T47D (cell line): ENCODE measurements around the gene C2CD3.
A peak's percentile ranks its signal among the peaks of the same experiment; 100 is the strongest.

Experiments used
- DNase-seq, 2 experiments: peaks; one replicate each; pipeline versions ENCODE4 v3.0.0 to v3.0.0-alpha.2; 2011 to 2012; ENCODE audit warnings: low read depth in 1 of 2, low spot score in 1 of 2
- JUND ChIP-seq: IDR thresholded peaks from 2 replicates; pipeline ENCODE4 v1.6.1; 2012; ENCODE audit warnings: low read depth
- in situ Hi-C: cut with HindIII; loops from 2 replicates; pipeline ENCODE4 v1.10.0; 2016; ENCODE audit warnings: low sequenced_read_pairs, low pct_unique_long_range_greater_than_20kb

Gene C2CD3

DNA sequence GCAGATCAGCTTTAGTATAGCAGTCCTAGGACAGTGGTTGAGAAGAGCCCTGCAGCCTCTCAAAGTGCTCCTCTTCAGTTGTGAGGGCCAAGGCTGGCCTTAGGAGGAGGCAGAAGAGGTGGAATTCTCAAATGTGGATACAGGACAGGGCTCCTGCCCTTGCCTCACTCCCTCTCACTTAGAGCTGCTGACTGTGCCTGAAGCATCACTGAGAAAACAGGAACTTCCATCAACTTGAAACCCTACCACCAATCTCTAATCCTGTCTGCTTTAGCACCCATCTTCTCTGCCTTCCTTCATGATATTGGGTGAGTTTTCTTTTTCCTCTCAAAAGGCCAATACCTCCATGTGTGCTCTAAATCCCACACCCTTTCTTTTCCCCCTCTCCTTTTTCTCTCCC, 147.5 kb downstream of the C2CD3 start:
- no peak for DNase-seq
- TF ChIP-seq JUND, result no peak
- in situ Hi-C loops, result no loop called here

DNA sequence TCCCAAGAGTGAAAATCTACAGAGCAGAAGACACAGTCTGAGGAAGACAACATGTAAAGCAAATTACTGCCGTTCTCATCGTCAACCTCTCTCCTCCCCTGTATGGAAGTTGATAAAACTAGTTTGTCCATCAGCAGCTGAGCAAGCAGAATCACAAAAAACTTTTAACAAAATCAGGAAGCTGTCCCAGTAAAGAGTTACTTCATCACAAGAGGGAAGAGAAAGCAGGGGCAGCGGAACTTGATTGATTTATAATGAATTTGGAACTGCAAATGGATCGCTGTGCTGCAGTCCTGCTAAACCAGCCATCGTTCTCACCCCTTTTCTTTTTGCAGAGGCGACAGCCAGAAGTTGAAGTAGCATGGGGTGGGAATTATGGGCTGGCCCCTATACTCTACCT, 148.3 kb downstream of the C2CD3 start:
- TF ChIP-seq JUND, result no peak
- no peak for DNase-seq
- in situ Hi-C loops, result no loop called here

DNA sequence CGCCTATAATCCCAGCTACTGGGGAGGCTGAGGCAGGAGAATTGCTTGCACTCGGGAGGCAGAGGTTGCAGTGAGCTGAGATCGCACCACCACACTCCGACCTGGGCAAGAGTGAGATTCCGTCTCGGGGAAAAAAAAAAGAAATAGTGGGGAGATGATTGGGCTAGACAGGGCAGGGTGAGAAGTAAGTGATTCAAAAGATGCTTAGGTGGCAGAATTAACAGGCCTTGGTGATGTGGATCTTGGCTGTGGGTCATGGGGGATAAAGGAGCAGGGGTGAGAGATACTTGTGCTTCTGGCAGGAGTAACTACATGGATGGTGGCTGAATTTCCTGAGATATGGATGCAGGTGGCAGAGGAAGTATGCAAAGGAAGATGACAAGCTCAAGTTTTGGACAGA, 148.8 kb downstream of the C2CD3 start:
- DNase-seq, result no peak
- in situ Hi-C loops, result no loop called here
- no peak for TF ChIP-seq JUND

DNA sequence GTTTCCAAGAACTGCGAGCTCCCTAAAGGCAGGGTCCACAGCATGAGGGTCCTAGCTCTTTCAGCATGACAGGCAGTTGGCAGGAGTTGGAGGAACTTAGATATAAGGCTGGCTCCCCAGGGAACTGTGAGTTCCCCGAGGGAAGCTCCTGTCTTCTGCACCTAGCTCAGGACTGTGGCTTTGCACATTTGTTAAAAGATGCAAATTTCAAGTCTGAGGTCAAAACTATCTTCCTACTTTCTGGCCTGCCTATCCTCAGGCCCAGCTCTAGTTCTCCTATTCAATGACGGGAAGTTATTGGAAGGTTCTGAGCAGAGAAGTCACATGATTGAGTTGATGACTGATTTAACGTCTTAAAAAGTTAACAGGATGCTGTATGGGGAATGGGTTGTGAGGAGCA, 150.3 kb downstream of the C2CD3 start:
- in situ Hi-C loops, result no loop called here
- TF ChIP-seq JUND, result no peak
- DNase-seq, result no peak

DNA sequence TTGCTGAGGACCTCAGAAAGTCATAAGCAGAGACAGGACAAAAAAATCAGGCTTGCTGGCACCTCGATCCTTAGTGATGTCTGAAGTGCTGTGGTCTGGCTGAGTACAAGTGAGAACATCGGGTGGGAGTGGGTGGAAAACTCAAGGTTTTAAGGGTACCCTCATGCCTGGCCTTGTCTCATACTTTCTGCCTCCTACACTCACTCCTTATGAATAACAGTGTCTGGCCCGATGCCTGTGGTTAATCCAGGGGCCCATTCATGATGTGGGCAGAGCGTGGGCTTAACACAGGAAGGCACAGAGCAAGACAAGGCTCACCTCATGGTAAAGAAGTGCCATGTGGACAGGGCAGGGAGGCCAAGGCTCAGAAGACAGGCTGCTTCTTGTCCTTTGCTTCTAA, 150.9 kb downstream of the C2CD3 start:
- in situ Hi-C loops, result no loop called here
- DNase-seq, result no peak
- TF ChIP-seq JUND, result no peak

DNA sequence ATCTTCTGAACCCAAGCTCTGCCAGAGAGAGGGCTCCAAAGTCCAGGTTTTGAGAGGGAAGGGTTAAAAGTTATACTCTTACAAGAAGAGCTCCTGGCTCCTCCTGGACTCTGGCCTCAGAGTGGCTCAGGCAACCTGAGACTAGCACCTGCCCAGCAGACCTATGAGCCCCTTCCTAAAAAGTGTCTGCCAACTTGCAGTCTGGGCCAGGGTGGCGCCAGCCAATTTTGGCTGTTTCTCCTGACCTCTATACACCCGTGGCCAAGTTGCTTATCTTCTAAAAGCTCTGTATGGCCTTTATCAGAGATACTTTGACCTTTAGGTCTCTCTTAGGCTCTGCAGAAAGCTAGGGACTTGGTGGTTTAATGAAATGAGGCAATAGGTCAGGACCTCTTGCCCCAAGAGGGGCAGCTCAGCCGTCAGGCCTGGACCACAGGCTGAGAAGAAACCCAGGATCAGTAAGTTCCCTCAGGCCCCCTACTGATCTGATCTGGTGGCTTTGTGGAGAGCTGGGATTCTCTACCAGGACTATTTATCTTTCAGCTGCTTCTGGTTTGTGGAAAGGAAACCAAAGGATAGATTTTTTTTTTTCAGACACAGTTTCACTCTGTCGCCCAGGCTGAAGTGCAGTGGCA, 151.6 kb downstream of the C2CD3 start:
- DNase-seq, result no peak
- in situ Hi-C loops, result no loop called here
- TF ChIP-seq JUND, result no peak

DNA sequence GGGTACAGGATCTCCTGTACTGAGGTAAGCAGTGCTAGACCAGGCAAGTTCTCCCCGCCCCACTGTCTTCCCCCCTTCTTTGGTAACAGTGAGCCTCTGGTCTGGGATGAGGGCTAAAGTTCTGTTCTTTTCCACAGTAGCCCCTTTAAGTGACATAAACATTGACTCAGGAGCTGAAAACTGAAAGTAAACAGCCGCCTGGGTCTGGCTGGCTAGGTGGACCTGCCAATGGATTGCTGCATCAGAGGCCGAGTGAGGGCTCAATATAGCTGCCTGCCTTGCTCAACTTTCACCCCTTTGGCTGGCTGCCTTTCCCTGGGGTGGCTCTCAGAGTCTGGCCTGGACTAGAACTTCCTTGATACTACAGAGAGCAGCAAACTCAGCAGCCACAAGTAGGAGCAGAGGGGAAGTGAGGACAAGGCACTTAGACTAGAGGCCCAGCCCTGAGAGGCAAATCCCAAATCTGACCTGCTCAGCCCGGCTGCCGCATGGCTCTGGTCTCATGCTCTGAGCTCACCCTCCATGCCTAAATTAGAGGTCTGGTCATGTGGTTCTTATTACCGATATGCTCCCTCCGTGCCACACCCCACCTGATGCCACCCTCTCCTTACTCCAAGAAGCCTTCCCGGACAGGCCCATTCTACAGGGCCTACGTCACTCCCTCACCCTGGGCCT, 152.3 kb downstream of the C2CD3 start:
- TF ChIP-seq JUND, result no peak
- DNase-seq, result peak in 1 of 2 experiments; percentile 31
- in situ Hi-C loops, result no loop called here

DNA sequence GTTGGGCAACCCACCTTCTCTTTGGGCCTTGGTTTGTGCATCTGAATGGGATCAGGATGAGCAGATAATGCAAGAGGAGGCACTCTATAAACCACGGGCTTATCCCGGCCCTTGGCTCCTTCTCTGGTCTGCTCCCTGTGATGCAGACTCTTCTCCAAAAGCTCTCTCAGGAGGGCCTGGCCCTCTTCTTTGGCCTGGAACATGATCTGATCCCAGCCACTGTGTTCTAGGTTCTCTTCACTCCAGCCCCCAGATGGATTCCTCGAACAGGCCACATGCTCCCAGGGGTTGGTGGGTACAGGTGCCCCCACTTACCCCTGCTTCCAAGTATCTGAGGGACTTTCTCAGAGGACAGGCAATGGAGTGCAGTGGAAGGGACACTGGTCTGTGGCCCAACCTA, 153.2 kb downstream of the C2CD3 start:
- no peak for DNase-seq
- TF ChIP-seq JUND, result no peak
- in situ Hi-C loops, result no loop called here

DNA sequence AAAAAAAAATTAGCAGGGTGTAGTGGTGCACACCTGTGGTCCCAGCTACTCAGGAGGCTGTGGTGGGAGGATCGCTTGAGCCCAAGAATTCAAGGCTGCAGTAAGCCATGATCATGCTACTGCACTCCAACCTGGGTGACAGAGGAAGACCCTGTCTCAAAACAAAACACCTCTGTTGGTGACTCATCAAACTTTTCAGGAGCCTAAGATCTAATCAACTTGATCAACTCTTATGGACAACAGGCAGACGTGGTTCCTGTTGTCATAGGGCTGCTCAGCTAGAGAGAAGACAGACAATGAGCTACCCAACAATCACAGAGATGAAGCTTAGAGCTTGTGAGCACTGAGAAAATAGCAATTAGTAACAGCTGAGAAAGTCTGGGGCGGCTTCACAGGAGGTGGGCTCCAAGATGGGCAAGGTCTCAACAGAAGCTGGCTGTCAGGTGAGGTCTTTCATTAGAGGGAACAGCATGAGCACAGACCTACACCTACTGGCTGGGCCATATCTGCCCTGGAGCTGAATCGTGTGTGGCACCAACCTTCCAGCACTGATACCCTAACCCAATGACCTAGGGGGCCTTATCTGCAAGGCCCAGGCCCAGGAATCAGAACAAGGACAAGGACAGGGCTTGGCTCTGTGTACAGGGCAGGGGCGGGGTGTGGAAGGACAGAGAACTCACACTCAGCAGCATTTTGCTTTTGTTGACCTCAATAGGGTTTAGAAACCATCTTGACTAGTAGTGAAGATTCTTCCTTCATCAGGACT, 154.7 kb downstream of the C2CD3 start:
- no peak for DNase-seq
- in situ Hi-C loops, result no loop called here
- no peak for TF ChIP-seq JUND

DNA sequence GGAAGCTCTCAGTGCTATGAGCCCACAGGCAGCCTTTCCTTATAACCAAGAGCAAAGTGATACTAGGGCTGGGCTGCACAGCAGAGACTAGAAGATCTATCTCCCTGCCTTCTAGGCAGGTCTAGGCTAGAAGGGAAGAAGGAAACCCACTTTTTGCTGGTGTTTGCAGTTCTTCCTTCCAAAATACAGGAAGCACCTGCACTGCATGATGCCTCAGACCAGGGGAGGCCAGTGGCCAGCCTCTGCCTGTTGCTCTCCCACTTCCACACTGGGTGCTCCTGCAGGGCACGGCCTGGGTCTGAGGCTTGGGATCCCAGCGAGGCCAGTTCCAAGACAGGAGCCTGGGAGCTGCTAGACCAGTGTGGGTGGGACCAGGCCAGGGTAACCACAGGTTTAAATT, 155.9 kb downstream of the C2CD3 start:
- no peak for DNase-seq
- TF ChIP-seq JUND, result no peak
- in situ Hi-C loops, result no loop called here

DNA sequence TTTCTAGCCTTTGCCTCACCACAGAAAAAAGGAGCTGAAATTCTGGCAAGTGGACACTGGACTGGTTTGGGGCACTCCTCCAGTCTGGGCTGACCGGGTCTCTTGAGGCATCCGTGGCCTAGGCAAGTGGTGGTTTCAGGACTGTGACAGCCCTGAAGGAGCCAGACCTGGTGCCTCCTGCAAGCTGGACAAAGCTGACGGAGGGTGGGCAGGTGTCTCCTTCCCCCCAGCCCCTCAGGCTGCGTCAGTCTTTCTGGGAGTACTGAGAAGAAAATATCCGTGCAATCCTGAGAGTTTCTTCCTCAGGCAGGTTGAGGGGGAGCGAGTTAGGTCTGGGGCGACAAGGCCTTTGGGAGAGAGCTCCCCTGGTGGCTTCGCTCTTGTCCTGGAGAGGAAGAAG, 157.7 kb downstream of the C2CD3 start:
- no peak for TF ChIP-seq JUND
- in situ Hi-C loops, result no loop called here
- DNase-seq, result no peak

DNA sequence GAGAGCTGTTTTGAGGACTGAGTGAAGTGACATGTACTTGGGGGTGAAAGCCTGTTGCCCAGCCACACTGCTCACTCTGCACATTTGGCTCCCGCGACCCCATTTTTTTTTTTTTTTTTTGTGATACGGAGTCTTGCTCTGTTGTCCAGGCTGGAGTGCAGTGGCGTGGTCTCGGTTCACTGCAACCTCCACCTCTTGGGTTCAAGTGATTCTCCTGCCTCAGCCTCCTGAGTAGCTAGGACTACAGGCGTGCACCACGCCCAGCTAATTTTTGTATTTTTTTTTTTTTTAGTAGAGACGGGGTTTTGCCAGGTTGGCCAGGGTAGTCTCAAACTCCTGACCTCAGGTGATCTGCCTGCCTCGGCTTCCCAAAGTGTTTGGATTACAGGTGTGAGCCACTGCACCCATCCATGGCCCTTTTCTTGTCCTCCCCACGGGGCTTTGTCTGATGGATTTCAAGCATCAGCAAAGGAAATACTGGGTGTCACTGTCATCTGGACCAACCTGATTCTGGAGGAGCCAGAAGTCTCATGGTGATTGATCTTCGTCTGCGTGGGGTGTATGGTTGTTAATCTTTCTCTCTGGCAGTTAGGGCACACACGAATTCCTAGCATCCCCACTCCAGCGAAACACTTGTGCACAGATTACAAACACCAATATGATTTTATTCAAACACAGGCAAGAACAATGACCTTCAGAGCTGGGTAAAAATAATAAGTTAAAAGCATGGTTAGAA, 158.6 kb downstream of the C2CD3 start:
- no peak for TF ChIP-seq JUND
- in situ Hi-C loops, result no loop called here
- no peak for DNase-seq
